Fibroblast of peridontal ligament (primary cell): ENCODE data around the gene ANXA9.

Experiments
- DNase-seq: peaks from one replicate; pipeline ENCODE4 v3.0.0-alpha.2; 2010; ENCODE audit errors: extremely low read depth

Gene ANXA9

GRCh38 chr1:150974580-150975478, 7.3 kb upstream of the ANXA9 start, which contains the start of gene CERS2:
Gene CERS2, minus strand, starts transcription at chr1:150974835. Its CDS starts 5,745 bp downstream, at chr1:150969090.
- peak; percentile 66 for DNase-seq

- DNase-seq = no peak
Measured at GRCh38 chr1:150976401-150976821, 5.7 kb upstream of the ANXA9 start.

- no peak for DNase-seq
Measured at GRCh38 chr1:150976879-150977694, 5.0 kb upstream of the ANXA9 start.

- peak; percentile 94 for DNase-seq
Measured at GRCh38 chr1:150979092-150980056, 2.7 kb upstream of the ANXA9 start.

GRCh38 chr1:150981177-150981804, 801 bp upstream of the ANXA9 start:
- DNase-seq = no peak

GRCh38 chr1:150985179-150985825, 3.2 kb downstream of the ANXA9 start:
- no peak for DNase-seq

GRCh38 chr1:150987924-150988323, 5.8 kb downstream of the ANXA9 start:
- DNase-seq = no peak

- no peak for DNase-seq
Measured at GRCh38 chr1:150992626-150993025, 10.5 kb downstream of the ANXA9 start.

GRCh38 chr1:150994248-150994647, 12.2 kb downstream of the ANXA9 start:
- DNase-seq = no peak

- DNase-seq = no peak
Measured at GRCh38 chr1:150995460-150995859, 13.4 kb downstream of the ANXA9 start.

- peak; percentile 56 for DNase-seq
Measured at GRCh38 chr1:150995896-150996295, 13.8 kb downstream of the ANXA9 start.

GRCh38 chr1:150997126-150997872, 15.2 kb downstream of the ANXA9 start:
- DNase-seq = no peak

- no peak for DNase-seq
Measured at GRCh38 chr1:150997949-150998348, 15.9 kb downstream of the ANXA9 start.

- DNase-seq = peak; percentile 56
Measured at GRCh38 chr1:150999051-150999674, 17.1 kb downstream of the ANXA9 start.

- DNase-seq = no peak
Measured at GRCh38 chr1:150999926-151000325, 17.8 kb downstream of the ANXA9 start.

GRCh38 chr1:151000408-151000807, 18.3 kb downstream of the ANXA9 start:
- no peak for DNase-seq

- DNase-seq = no peak
Measured at GRCh38 chr1:151001602-151002001, 19.5 kb downstream of the ANXA9 start.

GRCh38 chr1:151002051-151002450, 20.0 kb downstream of the ANXA9 start:
- DNase-seq = no peak

- no peak for DNase-seq
Measured at GRCh38 chr1:151002611-151003010, 20.5 kb downstream of the ANXA9 start.
